ENCODE measurements around the gene C16orf90. TPM values are rescaled to one million over a fixed set of nuclear protein-coding genes. Genes with fewer than 3 reads are reported as not detected.

The C16orf90 gene
- total RNA-seq, 2 donors from 2014 or later, result not detected

- H3K27ac Mint-ChIP-seq, result no peak overlapping the region
- H3K4me1 ChIP-seq (ENCODE audit: control insufficient read depth, insufficient read depth, low read length), result no peaks in the 10 kb centered on the region
- H3K36me3 ChIP-seq (ENCODE audit: control insufficient read depth, insufficient read depth, low read length), result peaks cover 50% of the 10 kb centered on the region
- no peak for TF ChIP-seq CTCF (conservative IDR thresholded peaks at IDR 0.05)
- H3K4me3 Mint-ChIP-seq, result no peak overlapping the region
- no peak overlapping the region for H3K9ac ChIP-seq (ENCODE audit: extremely low read depth, low read length, poor library complexity, severe bottlenecking)
- H3K27me3 ChIP-seq (ENCODE audit: control insufficient read depth, insufficient read depth, low read length, poor library complexity, severe bottlenecking), result no peaks in the 10 kb centered on the region
- no peak overlapping the region for H3K4me3 ChIP-seq (ENCODE audit: low read length)
- H3K9me3 ChIP-seq (ENCODE audit: control insufficient read depth, low read length), result peaks cover under 1% of the 10 kb centered on the region
- H3K9me3 Mint-ChIP-seq, result peaks cover under 1% of the 10 kb centered on the region
- H3K4me1 Mint-ChIP-seq, result no peaks in the 10 kb centered on the region
- peaks cover 54% of the 10 kb centered on the region for H3K36me3 Mint-ChIP-seq (ENCODE audit: low read depth)
- DNase-seq, result no peak
- H3K27me3 Mint-ChIP-seq (ENCODE audit: insufficient read depth), result no peaks in the 10 kb centered on the region
- 94 to 100% methylated on average over 5 to 10 of the region's 10 CpGs for WGBS, 2 experiments (ENCODE audit: insufficient coverage in 1 of 2, insufficient read length in 1 of 2)
- no peak overlapping the region for H3K27ac ChIP-seq (ENCODE audit: low read depth, low read length)
These were observed 38.8 kb upstream of the C16orf90 start for GRCh38 chr16:3534126-3534525.

DNA sequence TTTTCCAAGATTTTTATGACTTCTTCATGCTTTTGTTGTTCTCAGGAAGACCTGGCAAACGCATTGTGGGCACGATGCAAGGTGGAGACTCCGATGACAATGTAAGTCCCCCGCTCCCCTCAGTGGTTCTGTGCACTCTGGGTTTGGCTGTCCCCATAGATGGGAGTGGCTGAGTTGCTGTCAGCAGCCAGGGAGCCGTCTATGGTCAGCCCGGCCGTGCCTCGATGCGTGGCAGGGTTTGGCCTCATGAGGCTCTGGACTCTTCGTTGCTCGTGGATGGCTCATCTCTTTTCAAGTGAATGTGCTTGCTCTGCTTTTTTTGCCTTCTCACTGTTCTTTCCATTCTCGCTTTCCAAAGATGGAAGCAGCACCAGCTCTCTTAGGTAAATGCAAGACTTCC lies 37.5 kb upstream of the C16orf90 start:
- no peak for DNase-seq
- H3K4me3 ChIP-seq (ENCODE audit: low read length), result no peak overlapping the region
- Mint-ChIP-seq H3K36me3 (ENCODE audit: low read depth) (peaks cover 64% of the 10 kb centered on the region), H3K27me3 (ENCODE audit: insufficient read depth) (no peaks in the 10 kb centered on the region), H3K9me3 (peaks cover 10% of the 10 kb centered on the region), H3K4me1 (no peaks in the 10 kb centered on the region), H3K27ac (no peak overlapping the region), H3K4me3 (no peak overlapping the region)
- peaks cover 56% of the 10 kb centered on the region for H3K36me3 ChIP-seq (ENCODE audit: control insufficient read depth, insufficient read depth, low read length)
- H3K4me1 ChIP-seq (ENCODE audit: control insufficient read depth, insufficient read depth, low read length), result no peaks in the 10 kb centered on the region
- H3K9ac ChIP-seq (ENCODE audit: extremely low read depth, low read length, poor library complexity, severe bottlenecking), result no peak overlapping the region
- H3K27ac ChIP-seq (ENCODE audit: low read depth, low read length), result no peak overlapping the region
- no peak for TF ChIP-seq CTCF (conservative IDR thresholded peaks at IDR 0.05)
- peaks cover 9% of the 10 kb centered on the region for H3K9me3 ChIP-seq (ENCODE audit: control insufficient read depth, low read length)
- H3K27me3 ChIP-seq (ENCODE audit: control insufficient read depth, insufficient read depth, low read length, poor library complexity, severe bottlenecking), result no peaks in the 10 kb centered on the region
- 93 to 96% methylated on average over 5 to 12 of the region's 12 CpGs for WGBS, 2 experiments (ENCODE audit: insufficient coverage in 1 of 2, insufficient read length in 1 of 2)

DNA sequence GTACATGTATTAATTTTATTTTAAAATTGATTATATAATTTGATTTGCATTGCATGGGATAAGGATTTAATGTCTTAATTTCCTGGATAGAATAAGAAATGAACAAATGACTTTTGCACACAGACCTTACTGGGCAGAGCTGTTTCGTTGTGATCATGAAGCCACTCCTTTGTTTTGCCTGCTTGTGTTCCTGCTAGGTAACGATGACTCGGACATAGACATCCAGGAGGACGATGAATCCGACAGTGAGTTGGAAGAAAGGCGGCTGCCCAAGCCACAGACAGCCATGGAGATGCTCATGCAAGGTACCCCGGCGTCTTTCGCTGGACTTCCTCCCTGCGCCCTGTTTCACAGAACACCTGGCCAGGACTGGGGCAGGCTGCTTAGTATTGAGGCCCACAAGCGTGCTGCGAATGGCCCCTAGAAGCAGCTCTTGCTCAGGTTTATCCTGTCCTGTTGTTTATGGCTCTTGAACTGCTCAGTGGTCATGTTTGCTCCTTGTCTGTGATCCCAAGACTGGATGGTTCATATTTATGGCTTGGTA lies 35.2 kb upstream of the C16orf90 start:
- Histone ChIP-seq H3K27ac (ENCODE audit: low read depth, low read length) (no peak overlapping the region), H3K4me3 (ENCODE audit: low read length) (no peak overlapping the region), H3K9me3 (ENCODE audit: control insufficient read depth, low read length) (peaks cover 12% of the 10 kb centered on the region), H3K4me1 (ENCODE audit: control insufficient read depth, insufficient read depth, low read length) (no peaks in the 10 kb centered on the region), H3K9ac (ENCODE audit: extremely low read depth, low read length, poor library complexity, severe bottlenecking) (no peak overlapping the region), H3K27me3 (ENCODE audit: control insufficient read depth, insufficient read depth, low read length, poor library complexity, severe bottlenecking) (no peaks in the 10 kb centered on the region), H3K36me3 (ENCODE audit: control insufficient read depth, insufficient read depth, low read length) (peaks cover 52% of the 10 kb centered on the region)
- no peaks in the 10 kb centered on the region for H3K4me1 Mint-ChIP-seq
- no peaks in the 10 kb centered on the region for H3K27me3 Mint-ChIP-seq (ENCODE audit: insufficient read depth)
- DNase-seq, result no peak
- no peak for TF ChIP-seq CTCF (conservative IDR thresholded peaks at IDR 0.05)
- no peak overlapping the region for H3K27ac Mint-ChIP-seq
- H3K4me3 Mint-ChIP-seq, result no peak overlapping the region
- H3K9me3 Mint-ChIP-seq, result peaks cover 15% of the 10 kb centered on the region
- peaks cover 64% of the 10 kb centered on the region for H3K36me3 Mint-ChIP-seq (ENCODE audit: low read depth)
- 96% methylated on average over 12 of the region's 12 CpGs for WGBS, 2 experiments (ENCODE audit: insufficient coverage in 1 of 2, insufficient read length in 1 of 2)
